HG03135 (cell line): Measurements from ENCODE around the gene ACSM5.

ENCODE experiments used
- ATAC-seq: cut with Tn5 transposase; IDR thresholded peaks from one replicate; pipeline ENCODE4 v1.9.1; 2021; ENCODE audit warnings: mild to moderate bottlenecking, moderate library complexity; ENCODE audit not compliant: unreplicated experiment

The ACSM5 gene, protein sequence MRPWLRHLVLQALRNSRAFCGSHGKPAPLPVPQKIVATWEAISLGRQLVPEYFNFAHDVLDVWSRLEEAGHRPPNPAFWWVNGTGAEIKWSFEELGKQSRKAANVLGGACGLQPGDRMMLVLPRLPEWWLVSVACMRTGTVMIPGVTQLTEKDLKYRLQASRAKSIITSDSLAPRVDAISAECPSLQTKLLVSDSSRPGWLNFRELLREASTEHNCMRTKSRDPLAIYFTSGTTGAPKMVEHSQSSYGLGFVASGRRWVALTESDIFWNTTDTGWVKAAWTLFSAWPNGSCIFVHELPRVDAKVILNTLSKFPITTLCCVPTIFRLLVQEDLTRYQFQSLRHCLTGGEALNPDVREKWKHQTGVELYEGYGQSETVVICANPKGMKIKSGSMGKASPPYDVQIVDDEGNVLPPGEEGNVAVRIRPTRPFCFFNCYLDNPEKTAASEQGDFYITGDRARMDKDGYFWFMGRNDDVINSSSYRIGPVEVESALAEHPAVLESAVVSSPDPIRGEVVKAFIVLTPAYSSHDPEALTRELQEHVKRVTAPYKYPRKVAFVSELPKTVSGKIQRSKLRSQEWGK

DNA sequence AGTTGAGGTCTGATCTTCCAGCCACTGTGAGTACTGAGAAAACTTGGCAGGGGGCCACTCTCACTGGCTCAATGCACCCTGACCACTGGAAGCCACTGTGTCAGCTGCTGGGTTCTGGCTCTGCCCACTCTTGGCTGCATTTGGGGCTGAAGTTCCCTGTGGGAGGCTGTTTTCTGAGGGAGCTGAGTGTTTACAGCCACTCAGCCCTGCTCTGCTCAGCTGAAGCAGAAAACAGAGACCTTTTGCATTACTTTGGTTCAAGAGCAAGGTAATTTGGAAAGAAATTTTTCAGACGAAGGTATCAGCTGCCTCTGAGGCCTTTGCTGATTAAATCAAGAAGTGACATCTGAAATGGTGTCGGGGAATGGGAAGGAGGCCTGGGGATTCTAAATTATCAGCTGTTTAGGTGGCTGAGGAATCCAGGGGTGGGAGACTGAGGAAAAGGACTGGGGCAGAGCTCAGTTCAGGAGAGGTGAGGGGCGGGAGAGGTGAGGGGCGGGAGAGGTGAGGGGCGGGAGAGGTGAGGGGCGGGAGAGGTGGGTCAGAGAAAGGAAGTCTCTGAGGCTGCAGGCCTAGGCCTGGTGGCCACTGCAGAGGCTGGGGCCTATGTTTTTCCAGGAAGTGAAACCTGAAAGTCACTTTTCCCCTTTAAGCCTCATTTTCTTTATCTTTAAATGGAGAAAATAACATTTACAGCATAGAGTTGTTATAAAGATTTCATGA lies at the start of gene ACSM5:
TSS of gene ACSM5 (plus strand) at position 137 of the 723 bp plus-strand sequence. CDS start 1,951 bp downstream, outside the sequence.
- peak; percentile 36 for ATAC-seq

DNA sequence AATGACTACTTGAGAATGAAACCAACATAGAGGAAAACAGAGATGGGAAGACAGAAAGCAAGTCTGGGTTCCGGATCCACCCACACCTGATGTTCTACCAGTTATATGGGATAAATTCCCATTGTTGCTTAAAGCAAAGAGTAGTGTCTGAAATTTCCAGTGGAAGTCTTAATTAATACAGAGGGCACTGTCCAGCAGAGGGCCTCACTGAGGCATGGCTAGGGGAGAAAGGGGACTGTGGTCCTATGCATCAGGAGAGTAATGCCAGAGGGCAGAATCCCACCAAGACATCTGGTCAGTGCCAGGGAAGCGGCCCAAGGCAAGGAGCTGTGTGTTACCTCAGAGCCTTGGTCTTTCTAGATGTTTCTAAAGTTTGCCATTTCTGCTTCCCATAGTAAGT lies 49.3 kb upstream of the ACSM5 start:
- ATAC-seq = no peak

DNA sequence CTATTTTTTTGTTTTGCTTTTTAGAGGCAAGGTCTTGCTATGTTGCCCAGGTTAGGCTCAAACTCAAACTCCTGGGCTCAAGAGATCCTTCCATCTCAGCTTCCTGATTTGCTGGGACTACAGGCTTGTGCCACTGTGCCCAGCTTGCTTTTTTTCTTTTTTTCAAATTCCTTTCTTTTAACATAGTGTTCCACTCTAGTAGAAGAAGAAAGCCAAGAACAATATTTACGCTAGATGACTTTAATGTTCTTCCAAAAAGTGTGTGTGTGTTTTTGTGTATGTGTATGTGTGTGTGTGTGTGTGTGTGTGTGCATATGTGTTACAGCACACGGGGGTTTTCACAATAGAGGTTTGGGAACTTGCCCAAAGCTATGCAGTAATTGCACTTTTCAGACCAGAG lies 46.1 kb upstream of the ACSM5 start:
- ATAC-seq = no peak

DNA sequence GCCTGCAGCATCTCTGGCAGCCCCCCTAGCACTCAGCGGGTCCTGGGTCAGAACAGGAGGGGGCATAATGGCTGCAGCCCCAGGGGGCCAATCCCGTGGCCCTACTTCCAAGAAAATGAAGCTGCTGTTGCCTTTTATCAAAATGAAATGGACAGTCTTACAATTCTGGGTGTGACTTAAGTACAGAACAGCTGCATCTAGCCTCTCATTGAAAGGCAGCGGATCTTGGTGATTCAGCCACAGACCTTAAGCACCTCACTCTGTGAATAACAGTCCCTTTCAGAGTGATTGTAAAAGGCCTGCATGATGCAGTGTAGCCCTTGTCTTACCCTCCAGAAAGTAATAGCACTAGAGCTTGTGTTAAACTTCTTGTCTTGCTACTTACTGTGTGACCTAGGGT lies 45.3 kb upstream of the ACSM5 start:
- ATAC-seq = no peak

DNA sequence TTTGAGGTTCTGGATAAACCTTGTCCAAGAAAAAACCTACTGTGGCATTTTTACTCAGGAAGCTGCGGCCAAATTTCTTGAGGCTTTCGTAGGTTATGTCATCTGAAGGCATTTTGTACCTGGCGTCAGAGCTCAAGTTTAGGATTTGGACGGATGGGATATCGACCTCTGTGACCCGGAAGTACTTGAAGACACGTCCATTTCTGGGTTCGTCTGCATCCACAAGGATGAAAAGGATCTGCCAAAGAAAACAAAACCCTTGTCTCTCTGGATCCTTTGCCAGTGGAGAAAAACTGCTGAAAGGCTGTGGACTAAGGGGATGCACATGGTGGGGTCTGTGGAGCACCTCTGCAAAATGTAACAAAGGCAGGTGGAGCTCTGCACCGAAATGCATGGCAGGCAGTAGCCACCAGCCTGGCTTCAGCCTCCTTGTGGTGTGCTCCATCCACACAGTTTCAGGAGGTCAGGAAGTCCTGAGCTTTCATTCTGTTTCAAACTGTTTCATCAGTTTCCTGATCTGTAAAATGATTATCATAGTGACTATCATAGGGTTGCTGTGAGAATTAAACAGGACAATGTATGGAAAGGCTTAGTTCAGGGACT lies 39.8 kb upstream of the ACSM5 start:
- no peak for ATAC-seq

DNA sequence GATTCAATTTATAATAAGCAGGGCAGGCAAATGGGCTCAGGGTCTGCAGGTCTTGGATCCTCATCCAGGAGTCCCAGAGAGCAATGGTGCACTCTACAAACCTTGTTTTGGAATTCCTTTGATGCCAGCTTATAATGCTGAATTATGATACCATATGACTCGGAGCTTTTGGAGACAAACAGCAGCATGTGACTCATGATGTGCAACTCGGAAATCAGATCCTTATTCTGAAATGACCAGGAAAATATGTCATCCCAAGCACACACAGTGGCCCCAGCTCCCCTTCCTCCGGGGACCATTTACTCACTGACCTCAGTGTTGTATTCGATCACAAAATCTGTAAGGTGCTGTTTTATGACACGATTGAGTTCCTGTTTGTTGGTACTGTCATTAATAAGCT lies 36.6 kb upstream of the ACSM5 start:
- ATAC-seq = no peak

DNA sequence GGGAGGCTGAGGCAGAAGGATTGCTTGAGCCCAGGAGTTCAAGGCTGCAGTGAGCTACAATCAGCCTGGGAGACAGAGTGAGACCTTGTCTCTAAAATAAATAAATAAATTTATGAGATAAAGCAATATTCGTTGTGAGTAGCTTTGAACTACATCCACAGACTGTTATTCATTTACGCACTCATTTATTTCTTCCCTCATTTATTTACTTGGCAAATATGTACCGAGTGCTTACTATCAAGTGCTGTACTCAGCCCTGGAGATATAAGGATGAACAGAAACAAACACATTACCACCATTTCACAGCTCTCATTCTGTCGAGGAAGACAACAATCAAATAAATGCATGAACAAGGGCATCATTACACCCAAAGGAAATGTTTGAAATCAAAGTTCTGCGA lies 32.2 kb upstream of the ACSM5 start:
- no peak for ATAC-seq

DNA sequence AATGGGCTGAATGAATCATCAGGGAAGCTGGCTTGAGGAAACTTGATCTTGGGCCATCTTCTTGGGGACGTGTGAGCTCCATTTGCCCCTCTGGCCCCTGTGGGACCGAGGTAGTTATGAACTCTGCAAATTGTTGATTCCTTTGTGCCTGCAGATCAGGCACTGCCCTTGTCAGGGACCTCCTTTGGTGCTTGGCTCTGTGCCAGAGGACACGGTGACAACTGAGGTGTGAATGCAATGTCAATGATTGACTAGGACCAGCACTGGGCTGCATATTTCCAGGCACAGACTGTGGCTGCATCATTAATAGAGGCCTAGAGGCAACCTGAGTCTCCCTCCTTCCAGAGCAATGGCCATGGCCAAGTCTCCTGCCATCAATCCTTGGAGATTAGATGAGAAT lies 28.6 kb upstream of the ACSM5 start:
- ATAC-seq = no peak

DNA sequence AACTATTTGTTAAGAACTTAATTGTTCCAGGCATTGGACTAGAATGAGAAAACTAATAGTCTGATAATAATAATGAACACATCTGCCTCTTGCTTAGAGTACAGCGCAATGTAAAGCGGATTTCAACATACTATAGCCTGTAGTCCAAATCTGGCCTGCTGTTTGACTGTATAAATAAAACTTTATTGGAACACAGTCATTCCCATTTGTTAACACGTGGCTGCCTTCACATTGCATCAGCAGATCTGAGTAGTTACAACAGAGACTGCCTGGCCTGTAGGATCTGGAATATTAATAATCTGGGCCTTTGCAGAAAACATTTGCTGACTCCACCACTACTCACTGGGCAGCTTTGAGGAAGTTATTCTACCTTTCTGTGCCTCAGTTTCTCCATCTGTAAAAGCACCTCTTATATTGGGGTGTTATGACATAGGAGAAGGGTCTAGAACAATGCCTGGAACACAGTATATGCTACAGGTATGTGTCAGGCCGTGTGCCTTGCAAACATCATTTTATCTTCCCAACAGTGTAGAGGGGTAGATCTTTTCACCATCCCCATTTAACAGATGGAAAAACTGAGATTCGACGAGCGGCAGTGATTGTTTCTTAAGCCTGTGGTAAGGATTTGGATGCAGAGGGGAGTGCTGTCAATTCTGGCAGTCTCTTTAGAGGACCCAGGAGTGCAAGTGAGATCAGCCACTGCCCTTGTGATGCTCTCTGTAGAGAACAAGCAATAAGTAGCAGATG lies 27.0 kb upstream of the ACSM5 start:
- no peak for ATAC-seq

DNA sequence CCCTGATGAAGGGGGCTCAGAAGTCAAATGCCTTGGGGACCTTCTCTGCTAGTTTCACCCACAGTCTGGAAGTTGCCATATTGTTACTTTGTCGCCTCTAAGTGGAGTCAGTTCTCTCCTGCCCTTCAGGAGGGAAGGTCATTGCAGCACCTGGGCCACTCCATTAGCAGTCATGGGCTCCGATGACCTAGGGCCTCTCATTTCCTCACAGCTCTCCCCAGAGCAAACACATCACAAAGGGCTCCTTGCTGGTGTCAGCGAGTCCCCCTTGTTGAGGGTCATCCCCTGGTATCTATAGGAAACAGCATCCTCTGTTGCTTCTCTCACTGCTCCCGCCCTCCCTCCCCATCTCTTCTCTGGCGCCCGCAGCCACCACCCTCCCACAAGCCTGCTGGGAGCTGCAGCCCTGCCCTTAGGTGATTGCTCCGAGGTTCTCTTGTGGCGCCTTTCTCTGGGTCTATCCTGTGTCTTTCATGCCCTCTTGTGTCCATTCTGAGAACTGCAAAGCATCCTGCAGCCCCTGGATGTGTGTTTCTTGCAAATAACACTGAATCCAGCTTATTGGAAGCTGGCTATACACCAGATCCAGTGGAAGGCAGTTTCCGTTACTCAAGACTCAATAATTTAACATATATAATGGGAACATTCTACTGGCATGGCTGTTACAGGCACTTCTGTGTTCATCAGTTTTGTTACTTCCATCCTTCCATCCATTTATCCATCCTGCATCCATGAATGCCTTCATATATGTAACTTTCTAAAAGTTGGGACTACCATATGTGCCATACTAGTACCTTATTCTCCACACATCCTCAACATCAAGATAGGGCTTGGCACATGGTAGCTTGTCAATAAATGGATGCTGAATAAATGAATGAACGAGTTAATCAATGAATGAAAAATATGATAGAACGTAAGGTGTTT lies 26.0 kb upstream of the ACSM5 start:
- ATAC-seq = no peak

DNA sequence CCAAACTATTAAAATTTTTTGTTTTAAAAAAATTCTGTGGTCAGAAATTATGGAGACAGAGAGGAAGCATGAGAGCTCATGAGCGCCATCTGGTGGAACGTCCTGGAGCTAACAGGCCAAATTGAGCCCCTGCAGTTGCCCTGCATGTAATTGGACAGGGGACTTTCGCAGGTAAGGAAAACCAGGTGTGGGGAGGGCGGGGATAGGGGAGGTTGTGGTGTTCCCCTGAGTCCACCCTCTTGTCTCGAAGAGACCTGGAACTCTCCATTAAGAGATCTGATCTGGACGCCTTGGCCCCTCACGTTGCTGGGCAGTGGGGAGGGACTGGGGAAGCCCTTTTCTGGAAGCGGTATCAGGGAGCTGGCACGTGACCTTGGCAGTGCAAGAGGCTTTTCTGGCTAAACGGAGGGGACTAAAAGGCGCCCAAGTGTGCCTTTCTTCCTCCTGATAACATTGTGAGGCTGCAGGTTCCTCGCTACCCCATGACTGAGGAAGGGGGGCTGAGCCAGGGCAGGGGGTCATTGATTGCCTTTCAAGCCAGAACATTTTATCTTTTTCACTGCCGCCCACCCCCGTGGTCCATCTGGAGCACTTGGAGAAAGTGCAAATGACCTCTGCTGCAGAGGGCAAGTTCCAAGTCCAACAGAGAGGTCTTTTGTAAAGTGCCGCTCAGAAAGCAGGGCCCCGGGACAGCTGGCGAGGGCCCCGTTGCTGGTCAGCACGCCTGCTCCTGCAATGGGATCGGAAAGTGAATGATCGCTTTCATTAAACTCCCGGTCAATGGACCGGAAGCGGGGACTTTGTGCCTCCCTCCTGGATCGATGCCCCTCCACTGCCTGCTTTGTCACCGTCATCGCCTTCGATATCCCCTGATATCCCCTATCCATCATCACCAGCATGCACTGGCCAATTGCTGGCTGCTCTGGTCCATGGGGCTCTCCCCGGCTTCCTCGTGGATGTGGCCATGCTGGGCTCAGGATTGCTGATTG lies 23.2 kb upstream of the ACSM5 start:
- no peak for ATAC-seq

DNA sequence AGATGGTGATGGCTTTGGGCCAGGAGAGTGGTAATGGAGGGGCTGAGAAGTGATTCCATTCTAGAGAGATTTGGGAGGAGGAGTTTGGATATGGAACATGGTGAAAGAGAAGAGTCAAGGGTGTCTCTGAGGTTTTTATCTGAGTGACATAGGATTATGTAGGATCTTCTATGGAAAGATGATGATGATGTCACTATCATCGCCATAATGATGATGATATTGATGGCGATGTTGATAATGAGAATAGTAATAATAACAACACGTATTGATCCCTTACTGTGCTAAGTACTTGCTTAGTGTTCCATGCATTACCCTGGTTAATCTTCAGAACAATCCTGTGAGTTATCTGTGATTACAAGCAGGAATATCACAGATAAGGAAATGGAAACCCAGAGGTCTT lies 21.4 kb upstream of the ACSM5 start:
- no peak for ATAC-seq

DNA sequence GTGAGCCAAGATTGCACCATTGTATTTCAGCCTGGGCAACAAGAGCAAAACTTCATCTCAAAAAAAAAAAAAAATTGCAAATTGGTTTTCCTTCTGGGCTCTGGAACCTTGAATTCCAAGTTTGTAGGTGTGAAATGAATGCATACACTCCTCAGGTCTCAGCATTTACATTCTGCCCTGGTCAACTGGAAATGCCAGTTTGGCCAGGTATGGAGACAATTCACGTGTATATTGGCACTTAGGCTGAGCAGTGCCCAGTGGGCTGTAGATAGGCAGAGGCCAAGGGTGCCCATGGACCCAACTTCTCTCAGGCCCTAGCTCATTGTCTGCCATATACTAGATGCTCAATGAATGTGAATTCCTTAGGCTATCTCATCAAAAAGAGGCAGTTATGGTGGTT lies 20.5 kb upstream of the ACSM5 start:
- ATAC-seq = no peak

DNA sequence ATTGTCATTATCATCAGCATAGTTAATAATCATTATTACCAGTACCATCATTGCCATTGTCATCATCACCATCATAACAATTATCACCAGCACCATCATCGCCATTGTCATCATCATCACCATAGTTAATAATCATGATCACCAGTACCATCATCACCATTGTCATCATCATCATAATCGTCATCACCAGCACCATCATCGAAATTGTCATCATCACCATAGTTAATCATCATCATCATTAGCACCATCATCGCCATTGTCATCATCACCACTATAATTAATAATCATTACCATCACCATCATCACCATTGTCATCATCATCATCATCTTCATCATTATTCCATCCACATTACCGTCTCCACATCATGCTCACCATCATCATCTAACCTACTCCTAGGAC lies 18.3 kb upstream of the ACSM5 start:
- no peak for ATAC-seq

DNA sequence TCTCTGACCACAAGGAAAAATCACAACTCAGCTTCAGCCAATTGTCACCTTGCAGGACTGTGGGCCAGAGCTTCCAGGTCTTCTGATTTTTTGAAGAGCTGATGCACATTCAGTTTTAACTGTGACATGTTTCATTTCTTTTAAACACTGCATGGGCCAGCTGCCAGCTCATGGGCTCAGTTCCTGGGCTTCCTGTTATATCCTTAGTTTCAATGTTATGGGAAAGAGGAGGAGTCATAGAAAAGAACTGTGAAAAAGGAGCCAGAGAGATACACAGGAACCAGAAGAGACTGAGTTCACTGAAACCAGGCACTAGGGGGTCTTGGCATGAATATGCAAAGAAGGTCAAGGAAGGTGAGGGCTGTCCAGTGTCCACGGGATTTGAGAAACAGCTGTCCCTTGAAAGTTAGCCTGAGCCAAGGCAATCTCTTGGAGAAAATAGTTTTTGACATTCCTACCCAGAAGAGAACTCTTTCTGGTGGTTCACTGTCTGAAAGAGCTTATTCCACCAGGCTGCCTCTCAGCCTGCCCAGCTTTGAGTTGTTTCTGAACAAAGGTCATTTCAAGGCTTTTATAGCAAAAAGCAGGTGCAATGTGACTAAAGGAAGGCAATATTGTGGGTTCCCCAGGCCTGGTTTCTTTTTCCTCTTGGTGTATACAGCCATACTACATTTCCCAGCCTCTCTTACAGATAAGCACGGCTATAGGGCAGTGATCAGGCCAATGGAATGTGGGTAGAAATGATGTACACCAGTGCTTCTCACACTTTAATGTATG lies 15.3 kb upstream of the ACSM5 start:
- ATAC-seq = no peak

DNA sequence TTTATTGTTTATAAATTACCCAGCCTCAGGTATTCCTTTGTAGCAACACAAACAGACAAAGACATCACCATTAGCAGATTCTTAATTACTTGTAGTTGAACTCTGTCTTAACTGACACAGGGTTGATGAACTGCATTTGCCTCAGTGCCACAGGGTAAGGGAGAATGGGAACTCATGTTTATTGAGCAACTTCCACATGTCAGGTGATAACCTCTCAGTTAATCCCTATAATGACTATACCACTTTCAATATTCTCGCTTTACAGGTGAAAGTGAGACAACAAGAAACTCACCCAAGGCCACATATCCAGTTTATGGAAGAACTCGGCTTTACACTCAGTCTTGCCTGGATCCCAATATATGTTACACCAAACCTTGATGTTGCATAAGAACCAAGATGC lies 13.4 kb upstream of the ACSM5 start:
- ATAC-seq = no peak

DNA sequence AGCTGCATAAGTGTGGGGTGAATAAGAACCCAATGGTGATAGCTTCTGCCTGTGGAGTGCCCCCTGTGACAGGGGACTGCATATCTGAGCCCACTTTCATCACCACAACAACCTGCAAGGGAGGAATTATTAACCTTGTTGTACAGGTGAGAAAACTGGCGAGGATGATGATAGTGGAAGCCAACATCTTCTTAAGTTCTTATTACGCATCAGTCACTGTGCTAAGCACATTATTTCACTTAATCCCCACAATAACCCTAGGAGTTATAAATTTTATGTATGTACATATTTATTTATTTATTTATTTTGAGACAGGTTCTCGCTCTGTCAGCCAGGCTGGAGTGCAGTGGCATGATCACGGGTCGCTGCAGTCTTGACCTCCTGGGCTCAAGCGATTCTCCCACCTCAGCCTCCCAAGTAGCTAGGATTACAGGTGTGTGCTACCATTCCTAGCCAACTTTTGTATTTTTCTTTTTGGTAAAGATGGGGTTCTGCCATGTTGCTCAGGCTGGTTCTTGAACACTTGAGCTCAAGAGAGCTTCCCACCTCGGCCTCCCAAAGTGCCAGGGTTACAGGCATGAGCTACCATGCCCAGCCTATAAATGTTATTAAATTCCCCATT lies 12.4 kb upstream of the ACSM5 start:
- ATAC-seq = no peak
